Thymus (tissue), 11 donors: ENCODE data around the gene CAPN2. TPM values are rescaled to one million over a fixed set of nuclear protein-coding genes. Genes with fewer than 3 reads are reported as not detected.
"Not testable (repeated sequence)": the region's sequence is repeated elsewhere in the genome, so short reads cannot be mapped to it uniquely, and the experiment has no call there.

ENCODE experiments used
- DNase-seq, 9 donors: peaks; one replicate each; pipeline ENCODE4 v3.0.0-alpha.2; 2013; ENCODE audit warnings: low spot score in 9 of 9, low read depth in 6 of 9, missing footprints in 1 of 9
- H3K27ac ChIP-seq, 2 donors: one replicate each; pipeline ENCODE4 v1.5.1; 2013; ENCODE audit warnings: control low read depth in 1 of 2, low read depth in 1 of 2, low read length in 1 of 2, mild to moderate bottlenecking in 1 of 2, moderate library complexity in 1 of 2
- H3K27me3 ChIP-seq, 2 donors: one replicate each; pipeline ENCODE4 v1.5.1; 2013; ENCODE audit warnings: low read length in 1 of 2; ENCODE audit not compliant: control insufficient read depth in 2 of 2, insufficient read depth in 1 of 2
- H3K36me3 ChIP-seq, 2 donors: one replicate each; pipeline ENCODE4 v1.5.1; 2013; ENCODE audit warnings: low read length in 1 of 2, mild to moderate bottlenecking in 1 of 2, moderate library complexity in 1 of 2; ENCODE audit not compliant: control insufficient read depth in 2 of 2, insufficient read depth in 2 of 2
- H3K4me1 ChIP-seq, 2 donors: one replicate each; pipeline ENCODE4 v1.5.1; 2013; ENCODE audit warnings: low read length in 2 of 2; ENCODE audit not compliant: control insufficient read depth in 2 of 2, insufficient read depth in 2 of 2
- H3K4me3 ChIP-seq, 2 donors: one replicate each; pipeline ENCODE4 v1.5.1; 2013; ENCODE audit warnings: low read length in 2 of 2, control low read depth in 1 of 2, mild to moderate bottlenecking in 1 of 2
- H3K9me3 ChIP-seq, 2 donors: one replicate each; pipeline ENCODE4 v1.5.1; 2013; ENCODE audit warnings: low read length in 1 of 2, mild to moderate bottlenecking in 1 of 2; ENCODE audit not compliant: control insufficient read depth in 2 of 2, insufficient read depth in 1 of 2
- WGBS: extraction: QIAGEN DNeasy Blood & Tissue Kit; methylation state at CpG from one replicate; pipeline ENCODE4 v1.1.7; 2013; 5-methylcytosine and 5-hydroxymethylcytosine counted together
- polyA plus RNA-seq: library from polyadenylated mRNA; stranded (reverse); fragments of 200-250 nt; gene quantifications from one replicate; pipeline ENCODE4 v1.2.3, GENCODE V29; 2013
- total RNA-seq: library from RNA; stranded (reverse); fragments of 120-200 nt; gene quantifications from one replicate; pipeline ENCODE4 v1.2.4, GENCODE V29; 2013
- donor health status: healthy.

The CAPN2 gene
- total and polyA plus RNA-seq, 2 donors, result 30.1 to 60.5 TPM

- H3K4me1 ChIP-seq, result no peaks in the 10 kb centered on the region
- WGBS, result 99% methylated on average over 7 of the region's 7 CpGs
- DNase-seq, result no peak
- H3K4me3 ChIP-seq, result no peak overlapping the region
- H3K27me3 ChIP-seq, result no peaks in the 10 kb centered on the region
- no peaks in the 10 kb centered on the region for H3K9me3 ChIP-seq
- peaks cover 30 to 76% of the 10 kb centered on the region in 2 donors for H3K36me3 ChIP-seq
- no peak overlapping the region for H3K27ac ChIP-seq
Observed at GRCh38 chr1:223802032-223802431, 89.7 kb downstream of the CAPN2 start.

- no peak overlapping the region for H3K27ac ChIP-seq
- H3K4me1 ChIP-seq, result no peaks in the 10 kb centered on the region
- H3K36me3 ChIP-seq, result peaks cover 29 to 71% of the 10 kb centered on the region in 2 donors
- no peak overlapping the region for H3K4me3 ChIP-seq
- H3K27me3 ChIP-seq, result no peaks in the 10 kb centered on the region
- no peaks in the 10 kb centered on the region for H3K9me3 ChIP-seq
- DNase-seq, result no peak
- over 99% methylated on average over 4 of the region's 4 CpGs for WGBS
Observed at GRCh38 chr1:223802602-223803001, 90.3 kb downstream of the CAPN2 start.

GRCh38 chr1:223803211-223803610, 90.9 kb downstream of the CAPN2 start:
- Histone ChIP-seq H3K36me3 (peaks cover 23 to 68% of the 10 kb centered on the region in 2 donors), H3K27me3 (no peaks in the 10 kb centered on the region), H3K4me3 (no peak overlapping the region), H3K27ac (no peak overlapping the region), H3K9me3 (no peaks in the 10 kb centered on the region), H3K4me1 (no peaks in the 10 kb centered on the region)
- DNase-seq, result no peak
- 98% methylated on average over 7 of the region's 7 CpGs for WGBS

GRCh38 chr1:223809905-223810304, 97.6 kb downstream of the CAPN2 start:
- not testable (repeated sequence) for H3K4me3 ChIP-seq, DNase-seq, H3K9me3 ChIP-seq, H3K4me1 ChIP-seq, H3K27me3 ChIP-seq, H3K27ac ChIP-seq
- WGBS, result 84% methylated on average over 4 of the region's 4 CpGs
- peaks cover 23 to 53% of the 10 kb centered on the region in 2 donors for H3K36me3 ChIP-seq

DNA sequence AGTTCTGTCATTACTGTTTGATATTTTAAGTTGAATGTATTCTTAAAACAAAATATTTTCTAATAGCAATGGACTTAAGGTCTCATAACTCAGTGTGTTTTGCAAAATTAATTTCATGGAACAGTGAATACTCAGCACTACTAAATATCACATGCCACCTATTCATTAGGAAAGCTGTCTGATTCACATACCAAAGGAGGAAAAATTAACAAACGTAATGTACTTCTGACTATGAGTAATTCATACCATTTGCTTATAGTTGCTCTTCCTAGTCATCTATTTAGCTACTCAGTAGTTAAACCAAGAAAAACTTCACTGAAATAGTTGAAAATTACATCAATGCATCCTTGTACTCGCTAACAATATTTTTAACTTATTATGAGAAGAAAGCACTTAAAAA, 98.2 kb downstream of the CAPN2 start:
- Histone ChIP-seq H3K27ac (no peak overlapping the region), H3K9me3 (peaks cover 0 to 4% of the 10 kb centered on the region in 2 donors), H3K4me1 (peaks cover 0 to 3% of the 10 kb centered on the region in 2 donors), H3K4me3 (no peak overlapping the region), H3K36me3 (peaks cover 23 to 51% of the 10 kb centered on the region in 2 donors), H3K27me3 (no peaks in the 10 kb centered on the region)
- DNase-seq, result no peak
- WGBS, result 99% methylated on average over 2 of the region's 2 CpGs

DNA sequence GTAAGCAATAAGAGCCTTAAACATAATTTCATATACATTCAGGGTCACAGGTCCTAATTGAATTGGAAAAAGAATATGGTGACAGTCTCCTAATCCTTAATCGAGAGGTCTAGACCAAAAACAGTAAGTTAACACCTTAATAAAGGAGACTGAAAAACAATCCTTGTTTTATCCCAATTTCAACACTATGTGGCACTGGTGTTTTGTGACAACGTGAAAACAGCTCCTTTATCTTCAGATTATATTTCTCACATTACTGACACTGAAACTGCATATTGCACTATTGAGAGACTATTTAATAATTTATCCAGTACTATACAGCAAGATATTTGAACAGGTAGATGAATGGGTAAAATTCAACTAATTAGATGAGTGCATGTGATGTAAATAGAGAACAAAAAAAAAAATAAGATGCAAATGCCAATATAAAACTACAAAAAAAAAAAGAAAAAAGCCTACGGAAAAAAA, 99.3 kb downstream of the CAPN2 start:
- Histone ChIP-seq H3K4me1 (peaks cover 0 to 3% of the 10 kb centered on the region in 2 donors), H3K27me3 (no peaks in the 10 kb centered on the region), H3K27ac (no peak overlapping the region), H3K36me3 (peaks cover 23 to 40% of the 10 kb centered on the region in 2 donors), H3K9me3 (peaks cover 0 to 4% of the 10 kb centered on the region in 2 donors), H3K4me3 (no peak overlapping the region)
- DNase-seq, result peak in 3 of 9 donors; percentile 17 to 53 (median 21)
- 66% methylated on average over 3 of the region's 3 CpGs for WGBS

GRCh38 chr1:223813645-223814044, 101.3 kb downstream of the CAPN2 start:
- Histone ChIP-seq H3K4me3 (no peak overlapping the region), H3K27ac (no peak overlapping the region), H3K27me3 (no peaks in the 10 kb centered on the region), H3K36me3 (peaks cover 23 to 33% of the 10 kb centered on the region in 2 donors), H3K4me1 (peaks cover 0 to 3% of the 10 kb centered on the region in 2 donors), H3K9me3 (peaks cover 0 to 4% of the 10 kb centered on the region in 2 donors)
- DNase-seq, result no peak

DNA sequence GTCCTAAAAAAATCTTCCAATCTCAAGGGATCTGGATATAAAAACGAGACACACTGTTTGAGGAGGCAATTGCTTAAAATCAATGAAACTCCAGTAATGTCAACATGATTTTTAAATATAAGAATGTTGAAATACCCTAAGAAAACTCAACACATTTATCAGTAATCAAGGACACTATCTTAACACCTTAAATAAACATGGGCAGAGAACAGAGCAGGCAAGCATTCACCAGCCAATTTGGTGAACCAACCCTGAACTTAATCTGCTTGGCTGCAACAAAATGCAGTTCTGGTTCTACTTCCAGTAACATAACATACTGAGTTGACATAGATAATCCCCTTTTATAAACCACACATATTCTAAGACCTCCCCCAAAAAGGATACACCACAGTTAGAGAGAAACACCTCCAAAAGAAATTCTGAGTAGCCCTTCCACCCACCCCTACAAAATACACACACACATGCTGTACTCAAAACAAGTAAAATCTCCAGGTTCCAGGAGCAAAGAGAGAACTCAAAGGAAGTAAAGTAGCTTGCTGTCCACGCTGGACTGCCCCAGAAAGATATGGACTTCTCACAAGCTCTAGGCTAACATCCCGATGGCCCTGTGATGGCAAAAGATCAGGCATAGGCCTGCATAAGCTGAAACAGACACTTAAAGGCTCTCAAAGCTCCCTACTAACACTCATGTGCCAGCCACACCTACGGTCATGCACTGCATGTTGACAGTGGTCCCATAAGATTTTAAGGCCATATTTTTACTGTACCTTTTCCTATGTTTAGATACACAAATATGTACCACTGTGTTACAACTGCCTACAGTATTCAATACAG, 102.9 kb downstream of the CAPN2 start:
- H3K4me3 ChIP-seq, result no peak overlapping the region
- peaks cover 23 to 37% of the 10 kb centered on the region in 2 donors for H3K36me3 ChIP-seq
- peaks cover 0 to 3% of the 10 kb centered on the region in 2 donors for H3K4me1 ChIP-seq
- H3K27ac ChIP-seq, result no peak overlapping the region
- no peak for DNase-seq
- H3K27me3 ChIP-seq, result no peaks in the 10 kb centered on the region
- 94% methylated on average over 4 of the region's 4 CpGs for WGBS
- H3K9me3 ChIP-seq, result peaks cover 0 to 4% of the 10 kb centered on the region in 2 donors

- H3K9me3 ChIP-seq, result peaks cover 0 to 4% of the 10 kb centered on the region in 2 donors
- H3K27me3 ChIP-seq, result no peaks in the 10 kb centered on the region
- H3K36me3 ChIP-seq, result peaks cover 28 to 43% of the 10 kb centered on the region in 2 donors
- H3K4me3 ChIP-seq, result no peak overlapping the region
- H3K27ac ChIP-seq, result no peak overlapping the region
- DNase-seq, result no peak
- H3K4me1 ChIP-seq, result peaks cover 0 to 3% of the 10 kb centered on the region in 2 donors
- WGBS, result 99% methylated on average over 3 of the region's 3 CpGs
Observed at GRCh38 chr1:223815865-223816264, 103.5 kb downstream of the CAPN2 start.
